GM12864 (cell line): ENCODE measurements around the gene POU3F1.

ENCODE experiments used
- DNase-seq: peaks from one replicate; pipeline ENCODE4 v3.0.0-alpha.2; 2011; ENCODE audit warnings: low read depth
- H3K4me3 ChIP-seq: 2 replicates; pipeline ENCODE4 v1.5.1; 2011; ENCODE audit warnings: mild to moderate bottlenecking, low read depth, low read length, control low read depth
- CTCF ChIP-seq: IDR thresholded peaks from 2 replicates; pipeline ENCODE4 v1.5.1; 2011; ENCODE audit warnings: low read depth, mild to moderate bottlenecking, moderate library complexity, low read length, control low read depth, inconsistent platforms; ENCODE audit errors: missing control alignments

Gene POU3F1

GRCh38 chr1:38031513-38031866 is 15.1 kb downstream of the POU3F1 start:
- no peak for DNase-seq
- no peak overlapping the region for H3K4me3 ChIP-seq
- TF ChIP-seq CTCF, result no peak

GRCh38 chr1:38030596-38031512 is 15.7 kb downstream of the POU3F1 start:
- TF ChIP-seq CTCF, result no peak
- no peak for DNase-seq
- H3K4me3 ChIP-seq, result no peak overlapping the region

GRCh38 chr1:38029685-38030511 is 16.7 kb downstream of the POU3F1 start:
- DNase-seq, result no peak
- no peak overlapping the region; the same call in 1 of the 2 replicates for H3K4me3 ChIP-seq
- no peak for TF ChIP-seq CTCF

GRCh38 chr1:38029081-38029681 is 17.4 kb downstream of the POU3F1 start:
- TF ChIP-seq CTCF, result no peak
- no peak for DNase-seq
- no peak overlapping the region for H3K4me3 ChIP-seq

GRCh38 chr1:38028671-38029070 is 17.9 kb downstream of the POU3F1 start:
- no peak overlapping the region for H3K4me3 ChIP-seq
- no peak for DNase-seq
- TF ChIP-seq CTCF, result no peak

GRCh38 chr1:38028105-38028591 is 18.4 kb downstream of the POU3F1 start:
- no peak for TF ChIP-seq CTCF
- peak; percentile 77 for DNase-seq
- no peak overlapping the region for H3K4me3 ChIP-seq
